K562 (cell line): ENCODE results near the gene SEMA5A. TPM values are rescaled to one million over a fixed set of nuclear protein-coding genes. Genes with fewer than 3 reads are reported as not detected.

ENCODE experiments used
- ATAC-seq: fragments of 200-7000 bp; cut with Tn5 transposase; 3 replicates; pipeline ENCODE4 v1.9.1; 2020; ENCODE audit warnings: moderate library complexity
- BruUV-seq: library from RNA; stranded (reverse); fragments of 400-500 nt; replicated peaks from 2 replicates; lab custom pipeline; 2021; lab: Mats Ljungman, UMichigan
- CTCF ChIA-PET: fragments of 300-600 bp; formaldehyde crosslinking; extraction: SDS; loops from one replicate; lab custom pipeline; 2021; ENCODE audit warnings: low intra/inter-chr PET ratio; lab: Yijun Ruan, JAX
- POLR2A ChIA-PET: fragments of 300-600, 350-650 bp; sonication (Branson Sonifier 250); formaldehyde crosslinking; extraction: SDS; loops from one replicate; lab custom pipeline; 2021; ENCODE audit warnings: antibody characterized with exemption, inconsistent platforms; lab: Yijun Ruan, JAX
- DNase-seq, 4 experiments: peaks; one replicate each; pipeline versions ENCODE4 v3.0.0 to v3.0.0-alpha.2; 2011 to 2018; ENCODE audit warnings: low spot score in 3 of 4, mixed read lengths in 3 of 4; ENCODE audit errors: extremely low read depth in 1 of 4
- FAIRE-seq: peaks from 2 replicates; lab custom pipeline; 2011; peaks lifted over from hg19 to GRCh38; lab: Jason Lieb, UNC
- H2AFZ ChIP-seq: 2 replicates; pipeline ENCODE4 v1.6.0; 2011; ENCODE audit warnings: low read depth, low read length, control low read depth, inconsistent platforms
- H3K27ac ChIP-seq: fragments of 200-600 bp; 3 replicates; pipeline ENCODE4 v1.8.0; 2011; ENCODE audit warnings: low read depth, mild to moderate bottlenecking, control low read depth, inconsistent platforms, low read length, moderate library complexity, mixed read lengths; ENCODE audit errors: extremely low read depth
- H3K27me3 ChIP-seq, 2 experiments: fragments of 300-600 bp in 1 of 2; 2 replicates in 1 of 2; 3 replicates in 1 of 2; pipeline versions ENCODE4 v1.6.0 to v1.8.0; 2011; ENCODE audit warnings: inconsistent platforms in 2 of 2, low read length in 2 of 2, mild to moderate bottlenecking in 1 of 2, mixed read lengths in 1 of 2, moderate library complexity in 1 of 2; ENCODE audit not compliant: control insufficient read depth in 2 of 2, insufficient read depth in 2 of 2
- H3K36me3 ChIP-seq: fragments of 300-600 bp; 3 replicates; pipeline ENCODE4 v1.8.0; 2011; ENCODE audit warnings: mild to moderate bottlenecking, low read length, inconsistent platforms; ENCODE audit not compliant: control insufficient read depth, insufficient read depth
- H3K4me1 ChIP-seq, 2 experiments: fragments of 200-600 bp in 1 of 2; replicated peaks in 1 of 2; 2 replicates in 1 of 2; 3 replicates in 1 of 2; pipeline versions ENCODE4 v1.5.1 to v1.8.0; 2011; ENCODE audit warnings: inconsistent platforms in 2 of 2, low read length in 2 of 2, mild to moderate bottlenecking in 1 of 2, mixed read lengths in 1 of 2, moderate library complexity in 1 of 2; ENCODE audit not compliant: control insufficient read depth in 2 of 2, insufficient read depth in 2 of 2
- H3K4me2 ChIP-seq: 2 replicates; pipeline ENCODE4 v1.6.1; 2011; ENCODE audit warnings: low read length, control low read depth, inconsistent platforms, mixed read lengths; ENCODE audit not compliant: insufficient read depth
- H3K4me3 ChIP-seq: fragments of 200-600 bp; sonication (generic), shearing (Covaris generic); 2 replicates; pipeline ENCODE4 v1.5.1; 2016; ENCODE audit warnings: control low read depth, inconsistent platforms
- H3K79me2 ChIP-seq: fragments of 200-600 bp; 3 replicates; pipeline ENCODE4 v1.8.0; 2011; ENCODE audit warnings: low read length, inconsistent platforms; ENCODE audit not compliant: control insufficient read depth, insufficient read depth
- H3K9ac ChIP-seq, 2 experiments: 2 replicates each; pipeline versions ENCODE4 v1.6.0 to v1.6.1; 2011; ENCODE audit warnings: low read depth in 2 of 2, low read length in 2 of 2, control low read depth in 1 of 2, inconsistent platforms in 1 of 2, mild to moderate bottlenecking in 1 of 2, mixed read lengths in 1 of 2; ENCODE audit not compliant: insufficient read depth in 1 of 2
- H3K9me1 ChIP-seq: one replicate; pipeline ENCODE4 v1.6.0; 2011; ENCODE audit warnings: inconsistent platforms, mild to moderate bottlenecking, low read length, moderate library complexity; ENCODE audit not compliant: control insufficient read depth, insufficient read depth
- H3K9me3 ChIP-seq: replicated peaks from 2 replicates; pipeline ENCODE4 v1.5.1; 2011; ENCODE audit warnings: low read depth, low read length, inconsistent platforms; ENCODE audit not compliant: control insufficient read depth, insufficient read depth
- H4K20me1 ChIP-seq: replicated peaks from 2 replicates; pipeline ENCODE4 v1.6.1; 2011; ENCODE audit warnings: low read length, inconsistent platforms, mixed read lengths; ENCODE audit not compliant: control insufficient read depth, insufficient read depth
- ARID2 ChIP-seq: fragments of 450-650 bp; IDR thresholded peaks from 2 replicates; pipeline ENCODE4 v1.6.1; 2017; ENCODE audit warnings: antibody characterized with exemption, mild to moderate bottlenecking
- ATF7 ChIP-seq: fragments of 450-650 bp; IDR thresholded peaks from 2 replicates; pipeline ENCODE4 v1.7.1; 2014; ENCODE audit warnings: mild to moderate bottlenecking, moderate library complexity
- FOXA3 ChIP-seq, 2 experiments: fragments of 450-650 bp in 1 of 2; sonication (generic) in 1 of 2; formaldehyde crosslinking; IDR thresholded peaks in 1 of 2; conservative IDR thresholded peaks in 1 of 2; 2 replicates each; pipeline versions ENCODE4 v1.4.0 to v1.8.0; 2020 to 2022; ENCODE audit warnings: mild to moderate bottlenecking in 2 of 2, missing genetic modification reagents in 1 of 2
- GABPA ChIP-seq: fragments of 200-800 bp; sonication (Bioruptor generic); conservative IDR thresholded peaks from 2 replicates; pipeline ENCODE4 v1.6.1; 2016; ENCODE audit warnings: low read depth, missing genetic modification characterization, missing compliant biosample characterization
- KDM1A ChIP-seq, 2 experiments: fragments of 450-650 bp; IDR thresholded peaks; 2 replicates each; pipeline ENCODE4 v1.6.1; 2016; ENCODE audit warnings: mild to moderate bottlenecking in 2 of 2
- LEF1 ChIP-seq: fragments of 450-650 bp; IDR thresholded peaks from 2 replicates; pipeline ENCODE4 v1.6.1; 2016; ENCODE audit warnings: mild to moderate bottlenecking
- POLR2AphosphoS2 ChIP-seq: IDR thresholded peaks from 2 replicates; pipeline ENCODE4 v1.6.1; 2012; ENCODE audit warnings: low read length, improper control_type of control experiment
- ZNF316 ChIP-seq: fragments of 450-650 bp; IDR thresholded peaks from 2 replicates; pipeline ENCODE4 v1.6.1; 2016
- ZNF609 ChIP-seq: sonication (generic); formaldehyde crosslinking; IDR thresholded peaks from 2 replicates; pipeline ENCODE4 v1.8.1; 2023; ENCODE audit warnings: missing genetic modification reagents, mild to moderate bottlenecking, borderline replicate concordance
- ZNF707 ChIP-seq: fragments of 250-450 bp; sonication (Bioruptor Pico); conservative IDR thresholded peaks from 2 replicates; pipeline ENCODE4 v1.8.0; 2022; ENCODE audit warnings: inconsistent platforms, mild to moderate bottlenecking, moderate library complexity
- ZZZ3 ChIP-seq: fragments of 450-650 bp; IDR thresholded peaks from 2 replicates; pipeline ENCODE4 v1.6.1; 2016; ENCODE audit warnings: antibody characterized with exemption, mild to moderate bottlenecking, moderate library complexity
- WGBS: fragments of 100-300 bp; shearing (Covaris generic); methylation state at CpG from one replicate; pipeline ENCODE4 v1.1.6; 2016; ENCODE audit warnings: low coverage, mixed read lengths; ENCODE audit not compliant: insufficient coverage; ENCODE audit errors: missing lambda C conversion rate; 5-methylcytosine and 5-hydroxymethylcytosine counted together
- in situ Hi-C: fragments of 300-500 bp; cut with MboI; formaldehyde crosslinking; loops from 4 replicates; pipeline ENCODE4 v1.15.0; 2018; ENCODE audit warnings: inconsistent platforms, mixed read lengths
- intact Hi-C: fragments of 100-400 bp; cut with micrococcal nuclease; formaldehyde crosslinking; loops from 2 replicates; pipeline ENCODE4 v1.14.2; 2022
- polyA plus RNA-seq, 8 experiments: library from polyadenylated mRNA; depleted of rRNA in 4 of 8; stranded (reverse) in 5 of 8; unstranded in 3 of 8; fragments of >200 nt; fragmentation: Nextera tagmentation in 2 of 8; fragmentation: Illumina TruSeq in 1 of 8; extraction: Ambion mirVana in 2 of 8; extraction: Trizol in 1 of 8; gene quantifications; 2 replicates each; pipeline versions ENCODE4 v1.2.1 to v1.2.3, GENCODE V29; 2011 to 2014; ENCODE audit warnings: inconsistent platforms in 1 of 8, missing spikeins in 1 of 8
- total RNA-seq, 7 experiments: library from RNA; depleted of rRNA in 6 of 7; stranded (reverse); fragments of >200 nt in 6 of 7; fragmentation: Illumina TruSeq in 2 of 7; extraction: Trizol in 2 of 7; gene quantifications; 2 replicates each; pipeline versions ENCODE4 v1.2.1 to v1.2.3, GENCODE V29; 2011 to 2021; ENCODE audit warnings: low replicate concordance in 1 of 7

The SEMA5A gene
- total and polyA plus RNA-seq, 9 of the 15 experiments (the other 6 are each of a cell fraction or from before 2014, with no cell fraction given), result 0.02 TPM; not detected in 8

DNA sequence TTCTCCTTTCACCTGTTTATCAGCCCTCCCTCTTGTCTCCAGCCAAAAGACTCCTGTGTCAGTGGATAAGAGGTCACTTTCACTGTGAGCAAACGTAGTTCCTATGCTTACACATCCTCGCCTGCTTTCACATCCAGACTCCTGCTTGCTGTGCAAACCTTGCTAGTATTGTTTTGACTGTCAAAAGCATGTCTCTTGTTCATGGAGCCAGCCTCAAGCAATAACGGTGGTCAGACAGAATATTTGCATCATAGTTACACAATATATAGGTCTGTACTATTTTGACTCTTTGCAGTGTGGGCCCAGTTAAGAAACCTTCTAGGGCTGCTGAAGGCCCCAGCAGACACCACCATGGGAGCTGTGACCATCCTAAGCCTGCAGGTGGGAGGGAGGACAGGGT, 420.0 kb downstream of the SEMA5A start:
- H2AFZ ChIP-seq, result no peak overlapping the region
- no peak overlapping the region for H3K4me3 ChIP-seq
- BruUV-seq, result no TSS peak
- H3K27me3 ChIP-seq, result no peaks in the 10 kb centered on the region
- TF ChIP-seq ATF7 (no peak), ARID2 (no peak), FOXA3 (CRISPR knock-in tag; conservative IDR thresholded peaks at IDR 0.05 in 1 of 2, IDR thresholded peaks at IDR 0.05 in 1 of 2) (no peak), POLR2AphosphoS2 (no peak)
- H3K36me3 ChIP-seq, result no peaks in the 10 kb centered on the region
- 0% methylated on average over 3 of the region's 3 CpGs for WGBS
- in situ Hi-C loops (no loop called here), intact Hi-C loops (no loop called here)
- ATAC-seq (no peak), FAIRE-seq (no peak), DNase-seq (no peak)
- ChIA-PET CTCF (no interaction called here), POLR2A (no interaction called here)
- H3K9me1 ChIP-seq, result no peaks in the 10 kb centered on the region
- H4K20me1 ChIP-seq, result no peaks in the 10 kb centered on the region
- H3K9me3 ChIP-seq, result no peaks in the 10 kb centered on the region
- H3K27ac ChIP-seq, result no peak overlapping the region
- H3K9ac ChIP-seq, result no peak overlapping the region
- H3K4me2 ChIP-seq, result no peak overlapping the region
- H3K79me2 ChIP-seq, result no peaks in the 10 kb centered on the region
- no peaks in the 10 kb centered on the region for H3K4me1 ChIP-seq

- no peak for ATAC-seq
- intact Hi-C loops, result no loop called here
- POLR2A ChIA-PET, result no interaction called here
- no peak for TF ChIP-seq ZZZ3
- TF ChIP-seq LEF1, result no peak
- no peak for TF ChIP-seq KDM1A (IDR thresholded peaks at IDR 0.05)
- TF ChIP-seq ZNF707 (CRISPR knock-in tag), result no peak
- no peak for TF ChIP-seq ZNF609 (CRISPR knock-in tag)
- TF ChIP-seq GABPA, result no peak
- peak; percentile 69 for TF ChIP-seq ZNF316
These were observed 421.0 kb downstream of the SEMA5A start for GRCh38 chr5:9124838-9125237.

More at GRCh38 chr5:9124838-9125237, 421.0 kb downstream of the SEMA5A start:
- CTCF ChIA-PET, result no interaction called here
- no peak overlapping the region for H3K4me2 ChIP-seq
- no peaks in the 10 kb centered on the region for H3K27me3 ChIP-seq
- no TSS peak for BruUV-seq
- H3K79me2 ChIP-seq, result no peaks in the 10 kb centered on the region
- no peaks in the 10 kb centered on the region for H4K20me1 ChIP-seq
- H3K4me3 ChIP-seq, result no peak overlapping the region
- H3K36me3 ChIP-seq, result no peaks in the 10 kb centered on the region
- no peaks in the 10 kb centered on the region for H3K9me3 ChIP-seq
- H3K4me1 ChIP-seq, result no peaks in the 10 kb centered on the region
- no peak overlapping the region for H3K9ac ChIP-seq
- DNase-seq, result no peak
- no peak overlapping the region for H3K27ac ChIP-seq
- no peak overlapping the region for H2AFZ ChIP-seq
- in situ Hi-C loops, result no loop called here
- no peak for FAIRE-seq
- 0% methylated on average over 6 of the region's 6 CpGs for WGBS
- no peaks in the 10 kb centered on the region for H3K9me1 ChIP-seq
